Astrocyte (in vitro differentiated cells and primary cell): Measurements from ENCODE around the gene PCDHA10.
"Not testable (repeated sequence)": the region's sequence is repeated elsewhere in the genome, so short reads cannot be mapped to it uniquely, and the experiment has no call there.

Experiments used
- CTCF ChIP-seq: IDR thresholded peaks from 2 replicates; pipeline ENCODE4 v1.5.1; 2011; ENCODE audit warnings: low read depth, mild to moderate bottlenecking, inconsistent platforms, low read length, moderate library complexity; ENCODE audit not compliant: insufficient read depth
- EZH2 ChIP-seq: IDR thresholded peaks from 2 replicates; pipeline ENCODE4 v1.6.1; 2012; ENCODE audit warnings: mild to moderate bottlenecking, low read length, inconsistent platforms; ENCODE audit not compliant: insufficient read depth

- TF ChIP-seq EZH2, CTCF: not testable (repeated sequence)
Measured at GRCh38 chr5:140834439-140835008, 21.2 kb upstream of the PCDHA10 start.
